GM19043 (cell line): ENCODE measurements around the gene FLAD1.

Source experiments
- ATAC-seq: cut with Tn5 transposase; IDR thresholded peaks from one replicate; pipeline ENCODE4 v1.9.1; 2021; ENCODE audit warnings: low read depth; ENCODE audit not compliant: unreplicated experiment

FLAD1 gene

GRCh38 chr1:155014709-155015508 is 31.8 kb downstream of the FLAD1 start:
- no peak for ATAC-seq

DNA sequence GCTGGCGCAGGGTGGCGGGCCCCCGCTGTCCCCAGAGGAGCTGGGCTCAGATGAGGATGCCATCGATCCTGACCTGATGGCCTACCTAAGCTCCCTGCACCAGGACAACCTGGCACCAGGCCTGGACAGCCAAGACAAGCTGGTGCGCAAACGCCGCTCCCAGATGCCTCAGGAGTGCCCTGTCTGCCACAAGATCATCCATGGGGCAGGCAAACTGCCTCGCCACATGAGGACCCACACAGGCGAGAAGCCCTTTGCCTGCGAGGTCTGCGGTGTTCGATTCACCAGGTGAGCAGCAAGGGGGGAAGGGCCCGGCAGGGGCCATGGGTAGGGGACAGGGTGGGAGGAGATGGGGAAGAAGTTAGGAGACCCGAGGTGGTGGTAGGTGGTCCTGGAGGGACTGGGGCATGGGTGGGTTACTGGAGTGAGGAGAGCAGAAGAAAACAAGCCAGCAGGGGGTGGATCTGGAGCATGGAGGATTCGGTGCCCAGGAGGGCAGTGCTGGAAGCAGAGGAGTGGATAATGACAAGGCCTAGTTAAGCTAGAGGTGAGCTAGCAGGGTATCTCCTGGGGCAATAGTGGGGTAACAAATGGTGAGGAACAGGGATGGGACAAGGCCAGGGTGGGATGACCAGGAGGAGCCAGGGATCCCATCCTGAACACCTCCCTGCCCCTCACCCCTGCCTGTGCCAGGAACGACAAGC is 32.5 kb downstream of the FLAD1 start:
- ATAC-seq, result no peak

DNA sequence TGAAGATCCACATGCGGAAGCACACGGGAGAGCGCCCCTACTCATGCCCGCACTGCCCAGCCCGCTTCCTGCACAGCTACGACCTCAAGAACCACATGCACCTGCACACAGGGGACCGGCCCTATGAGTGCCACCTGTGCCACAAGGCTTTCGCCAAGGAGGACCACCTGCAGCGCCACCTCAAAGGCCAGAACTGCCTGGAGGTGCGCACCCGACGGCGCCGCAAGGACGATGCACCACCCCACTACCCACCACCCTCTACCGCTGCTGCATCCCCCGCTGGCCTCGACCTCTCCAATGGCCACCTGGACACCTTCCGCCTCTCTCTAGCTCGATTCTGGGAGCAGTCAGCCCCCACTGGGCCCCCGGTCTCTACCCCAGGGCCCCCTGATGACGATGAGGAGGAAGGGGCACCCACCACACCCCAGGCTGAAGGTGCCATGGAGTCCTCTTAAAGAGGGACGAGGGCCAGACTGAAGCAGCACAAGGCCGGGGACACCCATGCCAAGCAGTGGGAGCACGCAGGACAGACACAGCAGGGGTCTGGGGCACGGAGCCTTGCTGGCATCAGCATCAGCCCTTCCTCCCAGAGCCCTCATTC is 33.2 kb downstream of the FLAD1 start:
- ATAC-seq, result no peak

DNA sequence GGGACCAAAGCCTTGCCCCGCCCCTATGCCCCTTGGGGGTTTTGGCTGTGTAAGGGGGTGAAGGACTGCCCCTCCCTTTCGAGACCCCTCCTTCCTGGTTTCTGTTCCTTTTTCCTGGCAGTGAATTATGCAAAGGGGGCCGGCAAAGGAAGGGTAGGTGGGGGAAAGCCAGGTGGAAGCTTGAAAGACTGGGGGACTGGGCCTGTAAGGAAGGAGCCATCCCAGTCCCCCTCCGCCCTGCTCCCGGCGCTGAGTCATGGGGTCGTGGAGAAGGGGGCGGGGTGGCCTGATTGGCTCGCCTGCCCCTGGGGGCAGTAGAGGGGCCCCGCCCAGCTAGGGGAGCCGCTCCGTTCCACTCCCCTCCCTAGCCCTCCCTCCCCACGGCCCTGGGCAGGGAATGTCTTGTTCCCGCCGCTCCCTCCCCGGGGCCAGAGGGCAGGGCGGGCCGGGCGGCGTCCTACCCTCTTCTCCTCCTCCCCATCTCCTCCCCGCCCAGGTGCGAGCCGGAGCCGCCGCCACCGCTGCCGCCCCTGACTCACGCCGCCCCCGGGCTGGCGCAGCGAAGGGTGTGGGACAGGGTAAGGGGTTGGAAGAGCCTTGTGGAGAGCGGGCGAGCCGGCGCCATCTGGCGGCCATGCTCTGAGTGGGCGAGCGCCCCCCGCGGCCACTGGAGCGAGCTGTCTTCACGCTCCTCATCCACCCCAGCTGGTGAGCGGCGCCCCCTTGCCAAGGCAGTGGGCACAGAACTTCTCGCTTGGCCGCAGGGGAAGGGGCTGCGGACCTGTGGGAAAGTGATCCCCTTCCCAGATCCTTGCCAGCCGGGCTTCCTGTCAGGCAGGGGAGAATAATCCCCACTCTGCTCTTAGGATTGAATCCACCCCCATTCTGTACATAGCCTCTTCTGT is 34.1 kb downstream of the FLAD1 start:
- ATAC-seq, result no peak

GRCh38 chr1:155017946-155018316 is 34.8 kb downstream of the FLAD1 start:
- no peak for ATAC-seq

GRCh38 chr1:155018617-155019348 is 35.6 kb downstream of the FLAD1 start:
- ATAC-seq, result no peak

DNA sequence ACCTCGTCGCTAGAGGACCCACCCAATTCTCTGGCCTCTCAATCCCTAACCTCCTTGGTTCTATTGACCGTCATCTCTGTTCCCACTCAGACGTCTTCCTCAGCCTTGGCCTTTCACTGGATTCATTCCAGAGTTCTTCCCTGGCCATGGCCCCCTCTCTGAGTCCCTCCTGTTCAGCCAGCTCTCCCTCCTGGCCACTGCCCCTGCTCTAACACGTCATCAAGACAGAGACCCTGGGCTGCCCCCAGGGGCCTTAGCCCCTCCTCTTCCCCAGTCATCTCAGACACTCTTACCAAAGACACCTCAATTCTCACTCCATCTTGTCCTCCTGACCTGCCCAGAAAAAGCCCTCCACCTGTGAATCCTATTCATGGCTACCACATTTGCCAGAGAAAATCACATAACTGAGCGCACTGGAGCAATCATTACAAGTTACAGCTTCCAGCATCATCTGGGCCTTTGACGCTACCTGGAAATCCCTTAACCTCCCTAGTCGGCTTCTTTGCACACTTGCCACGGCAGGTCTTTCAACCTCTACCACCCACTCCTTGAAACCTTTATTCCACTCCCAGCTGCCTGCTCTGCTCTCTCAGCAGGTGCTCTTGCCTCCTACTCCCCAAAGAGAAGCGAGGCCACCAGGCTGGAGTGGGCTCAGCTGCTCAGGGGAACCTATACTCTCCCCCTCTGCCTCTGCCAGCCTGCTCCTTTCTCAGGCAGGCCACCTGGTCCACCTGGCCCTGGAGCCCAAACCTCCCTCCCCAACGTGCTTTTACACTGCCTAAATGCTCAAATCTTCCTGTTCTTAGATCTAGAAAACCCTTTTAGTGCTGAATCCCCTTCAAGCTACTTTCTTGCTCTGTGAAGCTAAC is 36.5 kb downstream of the FLAD1 start:
- ATAC-seq, result no peak

- no peak for ATAC-seq
Measured at GRCh38 chr1:155022136-155022926, 39.2 kb downstream of the FLAD1 start.

- ATAC-seq, result no peak
Measured at GRCh38 chr1:155022927-155023236, 39.7 kb downstream of the FLAD1 start.

DNA sequence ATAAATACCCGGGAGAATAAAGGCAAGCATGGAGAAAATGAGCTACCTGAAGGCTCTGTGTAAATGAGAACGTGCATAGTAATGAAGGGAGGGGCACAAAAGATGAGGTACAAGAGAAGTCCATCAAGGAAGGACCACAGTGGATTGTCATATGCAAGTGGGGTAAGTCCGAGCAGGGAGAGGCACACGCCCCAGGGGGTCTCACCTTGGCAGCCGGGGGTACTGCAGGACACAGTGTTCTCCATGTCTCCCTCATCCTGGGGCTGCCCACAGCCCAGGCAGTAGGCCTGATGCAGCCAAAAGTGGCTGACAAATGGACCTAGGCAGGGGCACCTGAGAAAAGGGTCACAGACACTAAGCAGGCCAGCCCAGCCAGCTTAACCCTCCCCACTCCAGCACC is 40.5 kb downstream of the FLAD1 start:
- no peak for ATAC-seq

- no peak for ATAC-seq
Measured at GRCh38 chr1:155024315-155024714, 41.2 kb downstream of the FLAD1 start.

GRCh38 chr1:155026154-155026553 is 43.0 kb downstream of the FLAD1 start:
- no peak for ATAC-seq

DNA sequence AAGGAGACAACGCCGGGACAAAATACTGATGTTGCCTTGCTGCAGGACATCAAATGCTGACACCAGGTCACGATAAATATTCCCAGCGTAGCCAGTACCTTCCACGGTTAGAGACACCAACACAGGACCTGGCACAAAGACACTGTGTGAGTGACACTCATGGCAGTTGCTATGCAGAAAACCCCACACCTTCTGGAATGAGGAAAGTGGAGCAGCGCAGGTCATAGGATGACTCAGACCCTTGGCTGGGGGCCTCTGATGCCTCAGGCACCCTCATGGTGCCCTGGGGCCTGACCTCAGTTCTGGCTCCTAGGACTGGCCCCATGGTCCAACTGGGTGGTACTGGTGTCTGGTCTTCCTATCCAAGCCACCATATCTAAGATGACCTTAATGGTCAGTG is 43.4 kb downstream of the FLAD1 start:
- ATAC-seq, result no peak

GRCh38 chr1:155029513-155030242 is 46.5 kb downstream of the FLAD1 start:
- ATAC-seq, result no peak

GRCh38 chr1:155030243-155030795 is 47.2 kb downstream of the FLAD1 start:
- ATAC-seq, result no peak

DNA sequence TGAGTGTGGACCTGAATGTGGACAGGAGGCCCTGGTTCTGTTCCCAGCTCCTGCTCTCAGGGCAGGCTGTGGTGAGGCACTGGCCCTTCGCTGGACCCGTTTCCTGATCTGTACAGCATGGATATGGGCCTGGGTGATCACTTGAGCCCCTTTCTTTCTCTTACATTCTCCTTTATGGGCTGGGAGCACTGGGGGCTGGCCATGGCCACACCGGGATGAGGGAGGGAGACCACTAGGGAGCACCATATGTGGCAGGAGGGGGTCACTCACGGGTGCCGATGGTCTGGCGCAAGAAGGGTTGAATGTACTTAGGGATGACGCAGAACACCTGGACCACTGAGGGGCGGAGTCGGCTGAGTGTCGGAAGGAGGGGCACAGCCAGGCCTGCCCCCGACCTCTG is 47.8 kb downstream of the FLAD1 start:
- no peak for ATAC-seq

GRCh38 chr1:155032886-155033285 is 49.7 kb downstream of the FLAD1 start:
- no peak for ATAC-seq

DNA sequence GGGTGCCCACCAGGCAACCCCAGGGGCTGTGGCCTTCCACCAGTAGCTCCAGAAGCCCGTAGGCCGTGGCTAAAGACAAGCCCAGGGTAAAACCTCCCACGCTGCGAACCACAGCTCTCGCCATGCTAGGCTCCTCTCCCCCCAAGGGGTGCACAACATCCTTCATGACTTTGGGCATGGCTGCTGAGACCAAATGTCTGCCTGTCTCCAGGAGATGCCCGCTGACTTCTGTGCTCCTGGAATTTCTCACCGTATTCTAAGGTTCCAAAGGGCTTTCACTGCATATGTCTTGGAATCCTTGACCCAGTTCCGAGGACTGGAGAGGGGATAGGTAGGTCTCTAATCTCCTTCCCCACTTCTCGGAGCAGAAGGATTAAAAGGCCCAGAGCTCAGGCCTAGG is 50.4 kb downstream of the FLAD1 start, which contains the start of the genes DCST1 and DCST2:
DCST1 (plus strand) TSS at position 301 of the 400 bp plus-strand sequence. CDS start 213 bp downstream, outside the sequence.
DCST2 (minus strand) TSS at position 258 of the 400 bp plus-strand sequence; CDS start at position 178, 80 bp downstream.
- ATAC-seq, result no peak
